Measurements from ENCODE around the gene OR52R1.
"Not testable (repeated sequence)": the region's sequence is repeated elsewhere in the genome, so short reads cannot be mapped to it uniquely, and the experiment has no call there.

OR52R1 gene

GRCh38 chr11:4804280-4804679, at the start of gene OR52R1:
TSS of gene OR52R1 (minus strand) at chr11:4804380. CDS start at chr11:4804380, 0 bp downstream.
- DNase-seq = no peak

GRCh38 chr11:4851033-4851432, 46.9 kb upstream of the OR52R1 start:
- no peak for DNase-seq

- no peak for DNase-seq
Measured at GRCh38 chr11:4848908-4849532, 44.8 kb upstream of the OR52R1 start, which contains the start of gene OR51S1. TSS of gene OR51S1 (minus strand) at chr11:4849208. CDS start at chr11:4849208, 0 bp downstream.

GRCh38 chr11:4839851-4840549, 35.8 kb upstream of the OR52R1 start:
- DNase-seq = no peak

GRCh38 chr11:4830909-4831308, 26.7 kb upstream of the OR52R1 start:
- no peak for DNase-seq

- DNase-seq = no peak
Measured at GRCh38 chr11:4830346-4830745, 26.2 kb upstream of the OR52R1 start.

GRCh38 chr11:4826425-4826824, 22.2 kb upstream of the OR52R1 start:
- no peak for DNase-seq

GRCh38 chr11:4825132-4825531, 21.0 kb upstream of the OR52R1 start:
- no peak for DNase-seq

GRCh38 chr11:4821021-4821420, 16.8 kb upstream of the OR52R1 start, which contains the start of gene OR51F2:
TSS of gene OR51F2 (plus strand) at chr11:4821321. CDS start at chr11:4821422, 101 bp downstream.
- no peak for DNase-seq

- no peak for DNase-seq
Measured at GRCh38 chr11:4809246-4809645, 5.1 kb upstream of the OR52R1 start.

- no peak for DNase-seq
Measured at GRCh38 chr11:4808476-4808875, 4.3 kb upstream of the OR52R1 start.

GRCh38 chr11:4801316-4801715, 2.9 kb downstream of the OR52R1 start:
- not testable (repeated sequence) for DNase-seq

GRCh38 chr11:4798427-4799183, 5.6 kb downstream of the OR52R1 start:
- no peak for DNase-seq

- DNase-seq = no peak
Measured at GRCh38 chr11:4797206-4797605, 7.0 kb downstream of the OR52R1 start.

- no peak for DNase-seq
Measured at GRCh38 chr11:4782454-4782853, 21.7 kb downstream of the OR52R1 start.

- DNase-seq = no peak
Measured at GRCh38 chr11:4769838-4770237, 34.3 kb downstream of the OR52R1 start, which contains the start of gene OR51F1. TSS of gene OR51F1 (minus strand) at chr11:4769938. CDS start at chr11:4769938, 0 bp downstream.

GRCh38 chr11:4768094-4768493, 36.1 kb downstream of the OR52R1 start:
- DNase-seq = no peak

GRCh38 chr11:4766420-4767043, 37.6 kb downstream of the OR52R1 start:
- no peak for DNase-seq

GRCh38 chr11:4763096-4763495, 41.1 kb downstream of the OR52R1 start:
- no peak for DNase-seq
